Panc1 (cell line): Measurements from ENCODE around the gene BACH2. TPM values are rescaled to one million over a fixed set of nuclear protein-coding genes. Genes with fewer than 3 reads are reported as not detected.

Experiments
- ATAC-seq: fragments of 200-7000 bp; cut with Tn5 transposase; 2 replicates; pipeline ENCODE4 v1.9.1; 2020; ENCODE audit warnings: mild to moderate bottlenecking, moderate library complexity
- BruUV-seq: library from RNA; stranded (reverse); fragments of 400-500 nt; replicated peaks from 2 replicates; lab custom pipeline; 2021; lab: Mats Ljungman, UMichigan
- CTCF ChIA-PET: fragments of 300-600 bp; sonication (Branson Sonifier 250); formaldehyde crosslinking; loops from one replicate; lab custom pipeline; 2022; ENCODE audit warnings: antibody characterized with exemption; lab: Charles Lee
- POLR2A ChIA-PET: fragments of 300-600 bp; sonication (Branson Sonifier 250); formaldehyde crosslinking; loops from one replicate; lab custom pipeline; 2022; ENCODE audit warnings: antibody characterized with exemption; lab: Charles Lee
- DNase-seq: peaks from one replicate; pipeline ENCODE4 v3.0.0-alpha.2; 2010; ENCODE audit warnings: low read depth, low spot score
- H3K27ac ChIP-seq: 2 replicates; pipeline ENCODE4 v1.5.1; 2011; ENCODE audit warnings: mild to moderate bottlenecking, low read length, inconsistent platforms
- H3K27me3 ChIP-seq: fragments of 200-500 bp; sonication (Bioruptor generic); 2 replicates; pipeline ENCODE4 v1.6.0; 2014; ENCODE audit warnings: low read length, inconsistent platforms; ENCODE audit not compliant: control insufficient read depth, insufficient read depth
- H3K36me3 ChIP-seq: fragments of 200-500 bp; sonication (Bioruptor generic); 2 replicates; pipeline ENCODE4 v1.5.1; 2014; ENCODE audit warnings: inconsistent platforms, mild to moderate bottlenecking, low read length, moderate library complexity; ENCODE audit not compliant: control insufficient read depth, insufficient read depth
- H3K4me1 ChIP-seq: 2 replicates; pipeline ENCODE4 v1.5.1; 2011; ENCODE audit warnings: inconsistent platforms, mild to moderate bottlenecking, low read length, moderate library complexity; ENCODE audit not compliant: control insufficient read depth, insufficient read depth
- H3K4me3 ChIP-seq, 2 experiments: 2 replicates each; pipeline ENCODE4 v1.5.1; 2011 to 2012; ENCODE audit warnings: low read depth in 2 of 2, low read length in 2 of 2, mild to moderate bottlenecking in 2 of 2, inconsistent platforms in 1 of 2, moderate library complexity in 1 of 2
- H3K9me3 ChIP-seq: fragments of 200-500 bp; sonication (Bioruptor generic); 2 replicates; pipeline ENCODE4 v1.5.1; 2014; ENCODE audit warnings: low read depth, mild to moderate bottlenecking, inconsistent platforms, low read length, moderate library complexity; ENCODE audit not compliant: control insufficient read depth, insufficient read depth
- CTCF ChIP-seq: fragments of 450-650 bp; IDR thresholded peaks from 2 replicates; pipeline ENCODE4 v1.5.1; 2017; ENCODE audit warnings: mild to moderate bottlenecking
- POLR2AphosphoS5 ChIP-seq: IDR thresholded peaks from 2 replicates; pipeline ENCODE4 v1.6.1; 2012; ENCODE audit warnings: mild to moderate bottlenecking, low read depth, low read length, moderate library complexity
- REST ChIP-seq, 2 experiments: IDR thresholded peaks; 2 replicates each; pipeline ENCODE4 v1.6.1; 2011 to 2012; ENCODE audit warnings: low read depth in 2 of 2, control low read depth in 1 of 2, low read length in 1 of 2, mild to moderate bottlenecking in 1 of 2, moderate library complexity in 1 of 2; ENCODE audit not compliant: insufficient read depth in 1 of 2
- SIN3A ChIP-seq: IDR thresholded peaks from 2 replicates; pipeline ENCODE4 v1.6.1; 2012; ENCODE audit warnings: low read depth, mild to moderate bottlenecking, low read length, moderate library complexity, borderline replicate concordance; ENCODE audit not compliant: insufficient read depth
- TCF7L2 ChIP-seq: IDR thresholded peaks from 2 replicates; pipeline ENCODE4 v1.6.1; 2011; ENCODE audit warnings: mild to moderate bottlenecking, low read depth, low read length, inconsistent platforms
- in situ Hi-C: cut with HindIII; loops from 2 replicates; pipeline ENCODE4 v1.10.0; 2016; ENCODE audit warnings: low sequenced_read_pairs, low pct_unique_long_range_greater_than_20kb
- intact Hi-C: fragments of 100-400 bp; cut with micrococcal nuclease; formaldehyde crosslinking; loops from one replicate; pipeline ENCODE4 v1.10.0; 2022; ENCODE audit not compliant: unreplicated experiment
- total RNA-seq: library from RNA; stranded (reverse); gene quantifications from one replicate; pipeline ENCODE4 v1.2.1, GENCODE V29; 2021; ENCODE audit not compliant: unreplicated experiment

BACH2 gene
- total RNA-seq, 1 experiment from 2014 or later, result 1.6 TPM

- DNase-seq (no peak), ATAC-seq (no peak)
- ChIA-PET CTCF (no interaction called here), POLR2A (no interaction called here)
- no peaks in the 10 kb centered on the region for H3K27me3 ChIP-seq
- in situ Hi-C loops (no loop called here), intact Hi-C loops (no loop called here)
- H3K27ac ChIP-seq, result no peak overlapping the region
- TF ChIP-seq REST (IDR thresholded peaks at IDR 0.05; ENCODE audit: insufficient read depth in 1 of 2, low read depth in 2 of 2, low read length in 1 of 2), result no peak
- no peak for TF ChIP-seq POLR2AphosphoS5
- no peak for TF ChIP-seq SIN3A
- no peak for TF ChIP-seq CTCF
- no peak for TF ChIP-seq TCF7L2
- no peaks in the 10 kb centered on the region for H3K9me3 ChIP-seq
- H3K36me3 ChIP-seq, result no peaks in the 10 kb centered on the region
- no peak overlapping the region for H3K4me3 ChIP-seq
- BruUV-seq, result no TSS peak
- H3K4me1 ChIP-seq, result no peaks in the 10 kb centered on the region
Observed at GRCh38 chr6:90326404-90327057, 29.9 kb upstream of the BACH2 start.

GRCh38 chr6:90323706-90324105 lies 27.1 kb upstream of the BACH2 start:
- Histone ChIP-seq H3K27me3 (no peaks in the 10 kb centered on the region), H3K4me1 (no peaks in the 10 kb centered on the region), H3K9me3 (no peaks in the 10 kb centered on the region), H3K4me3 (no peak overlapping the region), H3K36me3 (no peaks in the 10 kb centered on the region), H3K27ac (no peak overlapping the region)
- CTCF ChIA-PET, result no interaction called here
- no TSS peak for BruUV-seq
- ATAC-seq (no peak), DNase-seq (no peak)
- POLR2A ChIA-PET, result no interaction called here
- no peak for TF ChIP-seq SIN3A
- in situ Hi-C loops, result no loop called here
- intact Hi-C loops, result no loop called here

- H3K9me3 ChIP-seq, result no peaks in the 10 kb centered on the region
- no peaks in the 10 kb centered on the region for H3K27me3 ChIP-seq
- in situ Hi-C loops, result no loop called here
- no peak for ATAC-seq
- intact Hi-C loops, result no loop called here
- BruUV-seq, result no TSS peak
- no peaks in the 10 kb centered on the region for H3K4me1 ChIP-seq
- ChIA-PET CTCF (no interaction called here), POLR2A (no interaction called here)
- H3K27ac ChIP-seq, result no peak overlapping the region
- no peak for DNase-seq
- TF ChIP-seq TCF7L2 (no peak), REST (IDR thresholded peaks at IDR 0.05; ENCODE audit: insufficient read depth in 1 of 2, low read depth in 2 of 2, low read length in 1 of 2) (no peak), POLR2AphosphoS5 (no peak), SIN3A (no peak), CTCF (no peak)
- no peaks in the 10 kb centered on the region for H3K36me3 ChIP-seq
- no peak overlapping the region for H3K4me3 ChIP-seq
Observed at GRCh38 chr6:90322976-90323474, 26.4 kb upstream of the BACH2 start.
